ENCODE data around the gene SLC43A3.

Gene SLC43A3

DNA sequence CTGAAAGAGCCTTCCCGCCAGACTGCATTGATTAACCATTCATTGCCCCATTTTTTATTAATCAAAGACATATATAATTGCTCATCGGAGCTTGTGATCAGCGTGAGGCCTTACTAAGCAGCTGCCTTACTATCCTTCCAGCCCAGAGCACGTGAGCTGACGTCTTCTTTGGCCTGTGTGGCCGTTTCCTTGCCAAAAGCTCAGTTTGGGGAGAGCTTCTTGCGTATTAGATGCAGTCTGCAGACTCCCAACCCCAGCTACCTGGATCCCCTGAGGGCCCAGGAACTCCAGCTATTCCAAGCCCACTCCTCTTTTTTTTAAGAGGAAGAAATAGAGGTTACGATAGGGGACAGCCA lies 784 bp upstream of the SLC43A3 start:
- DNase-seq (ENCODE audit: low read depth), result no peak

DNA sequence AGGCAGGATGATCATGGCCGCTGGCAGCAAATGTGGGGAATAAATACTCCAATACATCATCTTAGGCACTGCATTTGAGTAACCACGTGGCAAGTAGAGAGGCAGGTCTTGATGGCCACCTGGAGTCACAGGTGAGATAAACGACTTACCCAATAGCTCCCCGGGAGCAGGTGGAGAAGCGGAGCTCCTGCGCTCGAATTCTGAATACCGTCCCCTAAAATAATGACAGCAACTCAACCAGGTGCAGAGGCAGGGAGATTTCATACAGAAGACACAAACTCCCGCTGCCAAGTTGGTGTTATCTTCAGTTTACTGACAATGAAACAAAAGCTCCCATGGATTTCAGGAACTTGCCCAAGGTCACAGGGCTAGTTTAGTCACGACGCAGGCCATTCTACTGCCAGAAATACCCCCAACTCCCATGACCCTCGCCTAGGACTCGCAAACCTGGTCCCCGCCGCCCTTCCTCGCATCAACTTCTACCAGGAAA lies 437 bp downstream of the SLC43A3 start:
- DNase-seq (ENCODE audit: low read depth), result no peak

DNA sequence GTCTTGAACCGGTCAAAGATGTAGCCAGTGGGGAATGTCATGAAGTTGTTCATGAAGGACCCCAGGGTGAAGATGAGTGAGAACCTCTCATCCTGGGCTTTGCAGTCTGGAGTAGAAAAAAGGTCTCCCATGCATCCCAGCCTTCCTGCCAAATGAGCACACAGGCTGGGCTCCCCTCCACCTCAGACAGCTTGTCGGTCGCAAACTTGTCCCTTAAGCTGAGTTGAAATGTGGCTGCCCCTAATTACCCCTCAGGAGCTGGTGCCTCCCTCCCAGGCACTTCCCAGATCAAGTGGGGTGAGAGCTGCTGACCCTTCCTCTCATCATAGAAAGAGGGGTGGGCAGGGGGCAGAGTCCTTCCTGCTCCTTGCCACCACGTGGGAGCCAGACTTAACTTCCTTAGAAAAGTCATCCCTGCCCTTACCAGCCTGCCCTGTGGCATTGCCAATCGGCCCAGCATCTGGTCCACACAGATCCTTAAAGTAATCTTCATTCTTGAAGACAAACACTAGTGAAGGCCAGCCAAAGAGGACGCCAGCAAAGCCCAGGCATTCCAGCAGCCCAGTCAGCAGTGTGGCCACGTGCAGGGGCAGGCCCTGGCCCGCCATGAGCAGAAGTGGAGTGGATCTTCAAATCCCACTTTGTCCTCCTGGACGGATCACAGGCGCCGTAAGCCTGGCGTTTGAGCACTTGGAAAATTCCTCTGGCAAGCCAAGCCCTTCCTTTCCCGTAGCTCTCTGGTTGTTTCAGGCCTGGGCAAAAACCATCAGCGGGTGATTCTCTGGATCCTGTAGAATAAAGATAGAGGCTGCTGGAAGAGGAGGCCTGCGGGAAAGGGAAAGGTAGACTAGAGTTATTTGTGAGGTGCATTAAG lies 1.1 kb downstream of the SLC43A3 start:
- DNase-seq (ENCODE audit: low read depth), result no peak

DNA sequence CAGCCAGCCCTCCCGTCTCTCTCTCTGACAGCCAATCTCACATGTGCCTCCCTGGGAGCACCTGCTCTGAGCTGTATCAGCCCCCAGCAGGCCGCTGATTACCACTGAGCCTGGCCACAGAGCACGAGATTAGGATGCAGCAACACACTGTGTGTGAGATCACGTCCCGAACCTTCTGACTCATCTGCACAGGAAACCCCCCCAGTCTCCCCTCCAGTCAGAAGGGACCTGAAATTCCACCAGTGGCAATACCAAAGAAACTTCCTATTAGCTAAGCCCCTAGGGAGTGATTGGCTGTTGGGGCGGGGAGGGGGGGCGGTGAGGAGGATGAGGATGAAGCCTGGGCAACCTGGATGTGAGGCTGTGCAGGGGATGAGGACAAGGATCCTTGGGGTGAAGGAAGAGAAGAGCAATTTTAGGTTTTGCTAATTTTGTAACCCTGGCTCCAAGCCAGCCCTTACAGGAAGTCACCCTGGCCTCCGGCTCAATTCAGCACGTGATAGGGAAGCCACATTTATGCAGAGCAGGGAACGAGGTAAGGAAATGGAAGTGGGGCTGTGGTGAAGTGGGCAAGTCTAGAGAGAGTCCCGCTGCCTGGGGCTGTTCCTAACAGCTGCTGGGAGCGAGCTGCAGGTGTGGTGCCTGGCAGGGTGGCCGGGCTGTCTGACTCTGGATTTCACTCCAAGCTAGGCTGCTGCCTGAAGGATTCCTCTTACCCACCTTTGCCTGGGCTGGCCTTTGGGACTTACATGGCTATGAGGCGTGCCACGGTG lies 1.9 kb downstream of the SLC43A3 start:
- DNase-seq (ENCODE audit: low read depth), result peak; percentile 89

DNA sequence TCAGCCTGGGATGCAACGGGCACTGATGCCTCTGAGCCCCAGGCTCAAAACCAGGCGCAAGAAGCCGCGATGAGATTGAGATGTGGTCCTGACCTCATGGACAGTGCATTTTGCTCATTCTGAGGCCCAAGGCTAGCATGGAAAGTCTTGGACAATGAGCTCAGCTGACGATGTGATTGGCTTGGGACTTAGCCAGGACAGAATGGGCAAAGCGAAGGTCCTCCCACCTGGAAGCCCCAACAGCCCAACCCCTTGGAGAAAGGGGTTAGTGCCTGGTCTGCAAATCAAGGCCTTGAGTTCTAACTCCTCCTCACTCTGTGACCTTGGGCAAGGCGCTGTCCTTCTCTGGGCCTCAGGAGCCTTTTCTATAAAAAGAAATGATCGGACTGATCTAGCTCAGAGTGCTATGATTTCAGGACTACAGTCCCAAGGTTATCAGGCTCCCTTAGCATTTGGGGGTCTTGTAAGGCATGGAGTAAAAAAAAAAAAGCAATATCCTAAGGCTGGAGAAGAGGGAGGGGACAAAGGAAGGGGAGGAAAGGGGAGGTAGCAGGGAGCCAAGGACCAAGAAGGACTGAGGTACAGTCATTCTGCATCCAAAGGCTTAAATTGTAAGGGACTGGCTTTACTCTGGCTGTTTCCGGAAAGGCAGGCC lies 2.7 kb downstream of the SLC43A3 start:
- no peak for DNase-seq (ENCODE audit: low read depth)

DNA sequence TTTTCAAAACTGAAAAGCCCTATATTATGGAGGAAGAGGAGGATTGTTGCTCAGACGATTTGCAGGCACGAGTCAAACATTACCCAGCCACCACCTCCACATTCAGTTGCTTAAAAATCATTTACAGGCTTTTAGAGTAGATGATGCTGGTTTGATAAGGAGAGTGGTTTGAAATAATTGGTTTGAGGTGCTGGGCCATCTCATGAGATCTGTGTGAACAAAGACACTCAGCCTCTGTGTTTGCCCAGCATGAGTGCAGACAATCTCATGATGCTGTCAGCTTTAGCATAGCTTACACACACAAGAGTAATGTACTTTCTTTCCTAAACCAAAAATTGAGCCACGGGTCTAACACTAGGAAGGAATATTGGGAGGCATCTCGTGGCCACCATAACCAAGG lies 4.3 kb downstream of the SLC43A3 start:
- no peak for DNase-seq (ENCODE audit: low read depth)

DNA sequence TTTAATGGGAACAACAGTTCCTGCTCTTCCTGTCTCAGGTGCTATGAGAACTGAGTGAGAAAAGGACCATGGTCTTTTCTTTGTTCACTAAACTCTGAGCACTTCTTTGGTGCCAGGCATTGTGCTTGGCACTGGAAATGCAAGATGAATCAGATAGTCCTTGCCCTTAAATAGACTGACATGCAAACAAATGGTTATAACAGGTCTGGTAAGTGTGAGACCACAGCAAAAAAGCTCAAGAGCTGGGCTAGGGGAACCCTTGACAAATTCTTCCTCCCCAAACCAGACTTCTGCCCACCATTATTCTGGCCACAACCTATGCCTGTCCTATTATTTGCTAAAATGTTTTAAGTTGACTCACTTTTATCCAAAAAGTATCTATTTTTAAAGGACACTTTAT lies 5.1 kb downstream of the SLC43A3 start:
- DNase-seq (ENCODE audit: low read depth), result no peak

DNA sequence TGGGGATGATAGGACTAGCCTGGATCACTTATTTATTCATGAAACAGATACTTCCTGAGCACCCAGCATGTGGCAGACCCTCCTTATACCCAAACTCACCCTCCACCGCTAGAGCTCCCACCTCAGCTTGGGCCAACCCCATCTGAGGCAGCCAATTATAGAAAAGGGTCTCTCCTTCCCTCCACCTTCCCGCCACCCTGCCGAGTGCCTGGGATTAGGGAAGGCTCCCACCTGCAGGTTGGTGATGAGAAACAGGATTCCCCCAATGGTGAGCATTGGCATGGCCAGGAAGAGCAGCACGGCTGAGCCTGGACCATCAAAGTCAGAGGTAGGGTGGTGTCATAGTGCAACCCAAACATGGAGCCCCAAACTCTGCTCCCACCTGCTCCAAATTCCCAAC lies 5.9 kb downstream of the SLC43A3 start:
- no peak for DNase-seq (ENCODE audit: low read depth)

DNA sequence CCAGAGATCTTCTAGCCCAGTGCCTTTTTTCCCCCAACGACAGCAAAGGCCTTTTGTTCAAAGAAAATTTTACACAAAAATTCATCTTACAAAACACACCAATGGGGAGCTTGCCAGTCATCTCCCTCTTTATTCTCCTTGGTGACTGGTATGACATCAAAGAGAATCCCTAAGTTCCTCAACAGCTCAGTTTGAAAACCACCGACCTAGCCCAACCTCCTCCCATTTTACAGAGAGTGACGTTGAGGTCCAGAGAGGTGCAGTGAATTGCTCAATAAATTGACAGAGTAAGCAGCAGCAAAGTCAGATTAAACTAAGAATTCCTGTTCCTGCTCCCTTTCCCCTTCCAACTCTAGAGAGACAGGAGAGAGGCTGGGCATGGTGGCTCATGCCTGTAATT lies 7.8 kb downstream of the SLC43A3 start:
- no peak for DNase-seq (ENCODE audit: low read depth)

DNA sequence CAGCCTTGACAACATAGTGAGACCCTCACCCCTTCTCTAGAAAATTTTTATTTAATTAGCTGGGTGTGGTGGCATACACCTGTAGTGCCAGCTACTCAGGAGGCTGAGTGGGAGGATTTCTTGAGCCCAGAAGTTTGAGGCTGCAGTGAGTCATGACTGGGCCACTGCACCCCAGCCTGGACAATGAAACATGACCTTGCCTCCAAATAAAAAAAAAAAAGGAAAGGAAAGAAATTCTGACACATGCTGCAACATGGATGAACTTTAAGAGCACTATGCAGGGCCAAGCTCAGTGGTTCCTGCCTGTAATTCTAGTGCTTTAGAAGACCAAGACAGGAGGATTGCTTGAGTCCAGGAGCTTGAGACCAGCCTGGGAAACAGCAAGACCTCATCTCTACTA lies 8.8 kb downstream of the SLC43A3 start:
- DNase-seq (ENCODE audit: low read depth), result no peak

DNA sequence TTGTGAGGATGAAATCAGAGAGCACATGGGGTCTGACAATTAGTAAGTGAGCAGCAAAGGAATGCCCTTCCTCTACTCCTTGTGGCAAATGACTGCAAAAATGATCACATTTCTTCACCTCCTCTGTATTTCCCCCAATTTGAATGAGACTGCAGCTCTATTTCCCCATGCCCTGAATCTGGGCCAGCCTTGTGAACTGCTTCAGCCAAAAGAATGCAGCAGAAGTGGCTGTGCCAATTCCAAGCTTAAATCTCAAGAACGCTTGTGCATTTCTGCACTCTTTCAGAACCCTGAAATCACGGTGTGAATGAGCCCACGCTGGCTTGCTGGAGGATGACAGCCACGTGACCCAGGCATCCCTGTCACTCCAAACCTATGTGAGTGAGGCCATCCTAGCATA lies 9.9 kb downstream of the SLC43A3 start:
- DNase-seq (ENCODE audit: low read depth), result no peak

DNA sequence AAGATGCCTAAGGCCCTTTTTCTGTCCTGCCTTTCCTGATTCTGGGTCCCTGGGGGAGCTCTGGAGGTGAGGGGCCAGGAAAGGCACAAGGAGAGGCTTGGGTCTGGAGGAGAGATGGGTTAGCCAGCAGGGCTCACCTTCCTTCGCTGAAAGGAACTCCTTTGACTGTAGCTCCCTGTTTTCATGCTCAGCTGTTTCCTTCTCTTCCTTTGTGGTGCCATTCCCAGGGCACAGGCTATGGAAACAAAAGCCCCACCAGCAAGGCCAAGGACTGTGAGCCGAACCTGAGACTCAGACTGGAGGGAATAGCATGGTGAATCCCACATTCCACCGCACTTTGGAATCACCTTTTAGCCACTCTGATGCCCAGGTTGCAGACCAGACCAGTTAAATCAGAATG lies 10.5 kb downstream of the SLC43A3 start:
- no peak for DNase-seq (ENCODE audit: low read depth)

DNA sequence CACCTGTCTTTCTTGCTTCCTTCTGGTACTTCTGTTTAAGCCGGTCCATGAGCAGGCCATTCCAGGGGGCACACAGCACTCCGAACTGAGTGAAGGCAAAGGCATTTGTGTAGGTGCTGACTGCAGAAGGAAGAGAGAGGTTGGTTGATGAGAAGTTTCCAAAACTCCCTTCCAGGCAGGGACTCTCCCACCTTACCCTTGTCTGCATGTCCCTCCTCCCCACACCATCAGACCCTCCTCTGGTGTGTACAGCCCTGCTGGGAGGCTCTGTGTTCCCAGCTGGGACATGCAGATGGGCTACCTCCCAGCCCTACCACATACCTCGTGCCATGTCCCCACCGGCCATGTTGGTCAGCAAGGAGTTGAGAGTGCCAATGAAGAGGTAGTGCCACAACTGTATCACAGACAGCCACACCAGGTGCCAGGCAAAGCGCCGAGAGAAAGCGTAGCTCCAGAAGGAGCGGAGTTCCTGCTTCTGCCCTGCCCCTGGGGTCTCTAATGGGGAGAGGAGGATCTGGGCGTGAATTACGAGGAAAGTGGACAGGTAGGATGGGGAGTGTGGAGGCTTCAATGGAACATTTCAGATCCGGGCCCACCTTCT lies 12.2 kb downstream of the SLC43A3 start:
- DNase-seq (ENCODE audit: low read depth), result no peak

DNA sequence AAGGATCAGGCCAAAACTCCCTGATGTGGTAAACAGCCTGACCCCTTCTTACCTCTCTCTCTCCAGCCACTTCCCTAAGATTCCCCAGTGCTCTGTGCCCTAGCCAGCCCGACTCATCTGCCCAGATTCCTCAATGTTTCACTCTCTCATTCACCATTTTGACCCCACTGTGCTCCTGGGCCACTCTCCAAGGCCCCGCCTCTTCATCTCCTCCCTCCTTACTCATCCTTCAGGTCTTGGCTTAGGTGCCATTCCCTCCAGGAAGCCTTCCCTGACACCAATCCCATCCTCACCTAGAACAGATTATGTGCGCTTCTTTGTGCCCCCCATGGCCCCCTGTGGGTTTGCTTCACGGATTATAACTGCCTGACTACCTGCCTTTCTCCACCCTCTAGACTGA lies 13.2 kb downstream of the SLC43A3 start:
- no peak for DNase-seq (ENCODE audit: low read depth)

DNA sequence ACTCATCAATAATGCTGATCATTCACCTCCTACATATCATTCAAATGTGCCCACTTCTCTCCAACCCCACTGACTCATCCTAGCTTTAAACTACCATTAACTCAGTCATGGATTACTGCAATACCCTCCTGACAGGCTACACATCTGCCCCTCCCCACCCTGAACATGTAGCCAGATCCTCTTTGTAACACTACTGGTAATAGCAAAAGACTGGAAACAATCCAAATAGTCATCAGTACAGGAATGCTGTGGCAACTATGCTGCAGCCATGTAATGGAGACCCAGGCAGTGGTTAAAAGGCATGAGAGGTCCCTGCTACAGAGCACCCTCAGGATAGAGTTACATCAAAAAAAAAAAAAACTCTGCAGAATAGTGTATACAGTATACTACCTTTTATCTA lies 16.6 kb downstream of the SLC43A3 start:
- DNase-seq (ENCODE audit: low read depth), result peak; percentile 48

DNA sequence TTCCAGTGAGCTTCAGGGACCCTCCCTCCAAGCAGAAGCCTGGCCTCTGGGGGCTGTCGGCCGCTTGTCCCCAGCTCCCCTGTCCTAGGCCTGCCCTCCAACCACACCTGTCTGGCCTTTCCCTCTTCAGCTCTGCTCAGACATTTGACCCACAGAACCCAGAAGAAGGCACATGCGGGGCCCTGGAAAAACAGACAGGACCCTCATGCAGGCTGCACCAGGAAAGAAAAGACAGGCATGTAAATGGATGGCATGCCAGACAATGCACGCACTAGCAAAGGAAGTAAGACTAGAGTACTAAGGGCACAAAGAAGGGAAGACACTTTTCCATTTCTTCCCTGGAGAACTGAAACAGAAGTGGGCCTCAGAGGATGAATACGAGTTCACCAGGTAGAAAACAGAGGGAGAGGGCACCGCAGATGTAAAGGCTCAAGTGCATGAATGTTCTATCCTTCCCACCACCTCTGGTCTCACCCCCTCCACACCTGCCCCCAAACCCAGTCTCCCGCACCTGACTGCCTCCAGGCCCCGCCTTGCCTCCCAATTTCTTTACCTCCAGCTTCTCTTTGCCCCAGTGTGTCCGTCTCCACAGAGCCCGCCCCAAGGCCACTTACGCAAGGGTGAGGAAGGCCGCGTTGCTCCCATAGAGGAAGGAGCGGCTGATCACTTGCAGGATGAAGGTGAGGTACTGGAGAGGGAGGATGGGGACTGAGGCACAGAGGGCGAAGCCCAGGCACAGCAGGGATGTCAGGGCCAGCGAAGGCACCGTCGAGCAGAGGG lies 17.4 kb downstream of the SLC43A3 start:
- no peak for DNase-seq (ENCODE audit: low read depth)

DNA sequence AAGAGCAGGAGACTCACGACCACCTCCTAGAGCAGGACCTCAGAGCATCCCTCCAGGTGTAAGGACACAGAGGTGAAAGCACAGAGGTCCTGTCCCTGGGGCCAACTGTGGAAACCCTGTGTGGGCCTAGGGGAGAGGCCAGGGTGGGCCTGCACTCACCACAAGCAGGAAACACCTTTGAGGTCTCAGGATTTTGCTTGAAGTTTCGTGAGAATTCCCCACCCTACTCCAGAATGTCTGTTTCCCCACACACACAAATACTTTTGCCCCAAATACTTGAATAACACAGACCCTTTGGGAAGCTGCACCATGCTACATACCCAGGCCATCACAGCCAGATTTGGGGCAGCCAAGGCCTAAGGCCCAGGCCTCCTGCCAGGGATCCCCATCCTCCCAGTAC lies 18.1 kb downstream of the SLC43A3 start:
- no peak for DNase-seq (ENCODE audit: low read depth)

DNA sequence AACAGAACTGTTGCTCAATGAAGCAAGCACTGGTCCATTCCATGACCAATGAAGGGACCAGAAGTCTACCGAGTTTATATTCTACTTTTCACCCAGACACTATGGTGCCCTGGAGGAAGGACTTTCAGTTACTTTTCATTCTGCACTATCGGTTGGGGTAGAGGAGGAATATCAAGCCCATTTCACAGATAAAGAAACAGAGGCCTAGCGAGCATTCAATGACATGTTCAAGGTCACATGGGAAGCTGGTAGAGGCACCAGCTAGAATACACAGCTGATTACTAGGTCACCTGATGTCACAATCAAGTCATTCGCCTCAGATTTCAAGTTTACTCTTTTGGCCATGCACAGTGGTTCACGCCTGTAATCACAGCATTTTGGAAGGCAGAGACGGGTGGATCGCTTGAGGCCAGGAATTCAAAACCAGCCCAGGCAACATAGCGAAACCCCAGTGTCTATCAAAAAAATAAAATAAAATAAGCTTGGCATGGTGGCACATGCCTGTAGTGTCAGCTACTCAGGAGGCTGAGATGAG lies 18.9 kb downstream of the SLC43A3 start:
- no peak for DNase-seq (ENCODE audit: low read depth)

DNA sequence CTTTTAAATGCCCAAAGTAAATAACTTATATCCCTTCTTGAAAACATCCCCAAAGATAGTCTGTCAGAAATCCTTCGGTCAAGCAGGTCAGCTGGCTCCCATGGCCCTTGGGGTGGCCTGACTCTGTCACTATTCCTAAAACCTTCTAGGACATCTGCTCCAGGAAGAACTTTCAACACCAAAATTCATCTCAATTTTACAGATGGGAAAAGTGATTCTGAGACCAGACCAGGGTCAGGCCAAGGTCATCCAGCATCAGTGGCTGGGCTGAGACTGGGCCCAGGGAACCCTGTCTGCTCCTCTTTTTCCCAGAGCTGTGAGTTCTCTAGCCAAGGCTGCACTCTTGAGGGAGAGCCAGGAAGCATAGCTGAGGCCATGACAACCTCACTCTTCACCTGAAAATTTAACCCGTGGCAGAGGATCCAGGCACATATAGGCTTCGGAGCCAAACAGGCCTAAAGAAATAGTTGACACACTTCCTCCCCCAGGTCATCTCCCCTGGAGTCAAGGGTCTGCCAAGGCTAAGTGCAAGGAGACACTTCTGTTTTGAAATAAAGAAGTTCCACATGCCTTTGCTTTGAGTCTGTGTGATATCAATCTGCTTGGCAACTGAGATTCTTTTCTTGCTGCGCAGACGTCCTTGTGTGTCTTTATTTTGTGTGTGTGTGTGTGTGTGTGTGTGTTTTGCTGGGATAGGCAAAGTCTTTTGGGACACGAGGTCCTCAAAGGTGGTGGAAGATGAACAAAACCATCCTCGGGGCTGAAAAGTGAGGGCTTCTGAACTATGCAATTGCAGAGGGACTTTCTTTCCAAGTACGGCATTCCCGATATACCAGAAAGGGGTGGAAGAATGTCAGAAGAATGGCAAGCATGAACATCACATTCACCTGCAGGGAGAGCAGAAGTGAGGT lies 19.7 kb downstream of the SLC43A3 start:
- DNase-seq (ENCODE audit: low read depth), result no peak

DNA sequence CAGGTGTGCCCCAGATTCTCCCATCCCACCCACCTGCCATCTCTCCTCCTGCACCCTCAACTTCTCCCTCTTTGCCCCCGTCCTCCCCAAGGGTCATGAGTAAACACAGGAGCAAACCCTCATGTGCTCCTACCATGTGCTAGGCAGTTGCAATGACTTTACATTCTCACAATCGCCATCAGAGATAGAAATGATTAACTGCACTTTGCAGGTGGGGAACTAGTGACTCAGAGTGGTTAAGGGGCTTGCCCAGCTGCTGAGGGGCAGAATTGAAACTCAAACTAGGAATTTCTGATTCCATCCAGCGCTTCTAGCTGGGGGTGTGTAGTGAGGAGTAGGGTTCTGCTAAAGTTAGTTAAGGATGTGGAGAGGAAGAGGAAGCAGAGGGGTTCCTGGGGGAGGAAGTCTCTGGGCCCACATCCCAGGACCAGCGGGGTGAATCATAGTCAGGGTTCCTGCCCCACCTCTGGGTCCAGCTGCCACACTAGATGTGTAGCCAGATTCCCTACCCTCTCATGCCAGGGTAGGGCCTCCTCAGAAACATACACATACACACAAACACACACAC lies 20.5 kb downstream of the SLC43A3 start:
- no peak for DNase-seq (ENCODE audit: low read depth)

Measured in HS-27A (cell line).